ENCODE results near the gene WDFY4.

- TF ChIP-seq TAF1 (IDR thresholded peaks at IDR 0.05; ENCODE audit: borderline replicate concordance, insufficient read depth, low read length), result no peak
- TF ChIP-seq POLR2AphosphoS5 (IDR thresholded peaks at IDR 0.05; ENCODE audit: low read depth, low read length), result no peak
- TF ChIP-seq SIN3A (IDR thresholded peaks at IDR 0.05; ENCODE audit: borderline replicate concordance, insufficient read depth, low read length), result no peak
Measured at GRCh38 chr10:48898426-48898825, 213.8 kb downstream of the WDFY4 start.
